HG03064 (cell line): ENCODE results near the gene ATRN.
A peak's percentile ranks its signal among the peaks of the same experiment; 100 is the strongest.

Experiments used
- ATAC-seq: cut with Tn5 transposase; IDR thresholded peaks from one replicate; pipeline ENCODE4 v1.9.1; 2021; ENCODE audit warnings: low read depth; ENCODE audit not compliant: unreplicated experiment

The ATRN gene

DNA sequence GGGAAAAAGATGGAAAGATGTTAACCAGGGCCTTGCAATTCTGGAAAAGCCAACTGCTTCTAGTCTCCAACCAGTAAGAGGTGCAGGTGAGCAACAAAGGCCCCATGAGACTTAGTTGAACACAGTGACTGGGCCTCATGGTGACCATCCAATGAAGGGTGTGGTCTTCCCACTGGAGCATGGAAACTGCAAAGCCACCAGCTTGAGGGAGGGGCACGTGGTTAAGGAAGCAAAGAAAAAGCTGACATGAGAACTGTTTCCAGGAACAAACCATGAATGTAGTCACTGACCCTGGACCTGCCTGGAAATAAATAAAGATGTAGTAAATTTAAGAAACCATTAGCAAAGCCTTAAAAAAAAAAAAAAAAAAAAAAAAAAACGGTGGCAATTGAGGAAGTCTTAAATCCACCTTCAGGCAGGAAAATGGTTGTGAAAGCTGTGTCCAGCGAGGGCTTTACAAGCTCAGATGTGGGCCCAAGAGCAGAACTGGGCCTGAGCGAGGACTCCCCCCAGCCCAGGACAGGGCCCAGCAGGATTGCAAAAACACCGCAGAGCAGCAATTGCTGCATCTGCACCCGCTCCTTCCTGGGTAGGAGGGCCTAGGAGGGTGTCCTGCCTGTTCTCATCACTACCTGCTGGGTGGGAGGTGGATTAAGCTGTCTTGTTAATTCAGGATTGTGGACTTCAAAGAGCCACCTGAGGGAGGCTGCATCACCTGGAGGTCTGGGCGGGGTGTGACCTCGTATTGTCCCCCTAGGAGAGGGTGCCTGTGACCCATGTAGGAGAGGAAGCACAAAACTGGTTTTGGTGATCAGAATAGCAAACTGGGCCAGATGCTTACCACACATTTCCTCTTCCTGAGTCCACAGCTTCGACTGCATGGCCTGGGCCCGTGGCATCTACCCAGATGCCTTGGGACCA, 182.1 kb downstream of the ATRN start:
- no peak for ATAC-seq

DNA sequence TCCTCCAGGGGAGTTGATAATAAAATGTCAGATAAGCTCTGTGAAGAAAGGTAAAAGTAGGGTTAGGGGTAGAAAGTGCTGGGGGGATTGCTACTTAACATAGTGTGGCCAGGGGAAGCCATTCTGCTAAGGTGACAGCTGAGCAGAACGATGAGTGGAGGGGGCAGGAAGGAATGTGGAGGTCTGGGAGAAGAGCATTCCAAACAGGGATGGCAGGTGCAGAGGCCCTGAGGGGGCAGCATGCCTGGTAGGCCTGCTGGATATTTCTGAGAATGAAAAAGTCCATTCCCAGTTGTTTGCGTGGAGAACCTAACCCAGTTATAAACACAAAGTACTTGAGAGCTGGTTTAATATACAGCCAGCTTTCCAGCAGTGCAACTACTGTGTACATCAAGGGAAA, 183.1 kb downstream of the ATRN start:
- ATAC-seq = no peak

DNA sequence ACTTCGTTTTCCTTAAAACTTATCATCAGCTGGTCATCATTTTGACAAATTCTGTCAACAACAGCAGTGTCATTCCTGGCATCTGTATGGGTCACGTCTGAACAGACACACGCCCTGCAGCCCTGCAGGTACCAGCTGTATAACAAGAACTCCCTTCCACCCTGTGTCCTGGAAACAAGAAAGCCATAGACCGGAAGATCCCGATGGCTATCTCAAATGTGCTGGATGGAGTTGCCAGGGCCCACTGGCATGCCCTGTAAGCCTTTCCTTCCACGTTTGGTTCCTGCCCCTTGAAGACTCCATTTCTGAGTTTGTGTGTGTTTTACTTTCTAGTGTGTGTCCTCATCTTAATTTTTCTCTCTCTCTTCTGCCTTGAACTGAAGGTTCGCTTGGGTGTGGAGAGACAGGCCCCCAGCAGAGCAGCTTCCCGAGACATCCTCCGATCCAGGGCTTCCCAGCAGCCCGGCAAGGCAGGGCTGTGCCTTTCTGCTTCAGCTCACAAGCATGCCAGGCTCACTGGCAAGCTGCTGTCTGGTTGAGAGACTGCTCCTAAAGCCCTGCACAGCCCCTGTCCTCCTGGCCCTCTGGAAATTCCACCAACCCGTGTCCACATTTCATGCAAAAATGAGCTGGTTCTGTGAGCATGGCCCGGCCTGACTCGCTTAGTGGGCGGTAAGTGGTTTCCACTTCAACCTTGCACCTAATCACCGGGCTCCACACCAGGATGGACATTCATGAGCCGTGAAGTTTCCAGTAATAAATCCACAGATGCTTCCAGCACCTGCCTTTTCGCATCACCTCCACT, 183.7 kb downstream of the ATRN start:
- no peak for ATAC-seq

DNA sequence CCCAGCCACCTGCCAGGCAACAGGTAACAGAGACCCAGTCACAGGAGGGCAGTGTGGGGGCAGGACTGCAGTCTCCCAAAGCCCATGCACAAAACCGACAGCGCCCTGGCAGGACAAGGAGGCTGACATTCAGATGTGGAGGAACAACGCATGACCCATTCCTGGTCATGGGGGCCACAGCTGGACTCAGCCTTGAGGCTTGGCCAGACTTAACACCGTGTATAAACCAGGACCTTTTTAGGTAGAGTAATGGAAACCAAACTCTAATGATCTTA, 184.2 kb downstream of the ATRN start:
- no peak for ATAC-seq

DNA sequence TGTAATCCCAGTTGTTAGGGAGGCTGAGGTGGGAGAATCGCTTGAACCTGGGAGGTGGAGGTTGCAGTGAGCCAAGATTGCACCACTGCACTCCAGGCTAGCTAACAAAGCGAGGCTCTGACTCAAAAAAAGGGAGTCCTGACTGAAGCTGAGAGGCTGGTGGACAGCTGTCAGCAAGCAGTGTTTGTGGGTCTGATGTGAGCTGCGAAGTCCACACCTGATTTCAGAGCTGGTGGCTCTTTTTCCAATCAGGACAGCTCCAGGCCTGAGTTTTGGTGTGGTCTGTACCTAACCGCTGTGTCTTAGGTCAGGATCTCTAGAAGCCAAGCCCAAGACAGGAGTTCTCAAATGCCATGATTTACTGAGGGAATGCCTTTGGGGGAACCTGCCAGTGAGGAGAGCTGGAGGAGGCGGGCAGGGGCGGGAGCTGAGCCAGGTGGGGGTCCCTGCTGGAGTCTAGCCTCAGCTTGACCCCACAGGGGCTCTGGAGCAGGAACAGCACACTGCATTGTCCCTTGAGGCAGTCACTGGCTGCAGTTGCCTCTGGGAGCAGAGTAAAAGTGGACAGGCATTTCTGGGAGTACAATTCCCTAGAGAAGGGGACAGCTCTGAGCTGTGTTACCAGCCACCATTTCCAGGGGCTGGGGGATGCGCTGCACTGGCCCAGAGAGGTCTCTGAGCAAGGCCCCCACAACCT, 187.3 kb downstream of the ATRN start:
- no peak for ATAC-seq

DNA sequence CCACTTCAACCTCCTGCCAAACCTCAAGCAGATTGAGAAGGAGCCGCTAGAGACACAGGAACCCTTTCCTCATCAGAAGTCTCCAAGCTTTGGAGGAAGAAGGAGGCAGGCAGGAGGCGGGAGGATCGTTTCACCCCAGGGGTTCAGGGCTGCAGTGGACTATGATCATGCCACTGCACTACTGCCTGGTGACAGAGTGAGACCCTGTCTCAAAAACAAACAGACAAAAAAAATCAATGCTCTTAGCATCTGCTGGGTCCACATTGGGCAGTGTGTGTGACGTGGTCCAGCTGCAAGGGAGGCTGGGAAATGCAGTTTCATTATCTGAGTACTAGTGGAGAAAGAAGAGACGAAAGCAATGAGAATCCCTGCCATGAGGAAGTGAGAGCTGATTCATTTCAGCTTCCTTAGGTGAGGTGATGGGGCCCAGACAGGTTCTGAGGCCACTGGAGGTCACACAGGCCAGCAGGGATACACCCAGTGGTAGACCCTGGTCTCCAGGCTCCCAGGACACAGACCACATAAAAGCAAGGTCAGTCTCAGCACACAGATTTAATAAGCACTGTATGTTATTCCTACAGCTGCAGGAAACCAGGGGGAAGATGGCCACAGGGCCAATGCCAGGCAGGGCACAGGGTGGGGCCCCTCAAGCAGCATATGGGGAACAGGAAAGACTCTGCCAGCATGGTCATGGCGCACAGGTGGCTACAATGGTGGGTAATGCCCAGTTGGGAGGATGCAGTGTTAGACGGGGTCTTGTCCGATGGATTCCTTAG, 188.1 kb downstream of the ATRN start:
- peak; percentile 91 for ATAC-seq

DNA sequence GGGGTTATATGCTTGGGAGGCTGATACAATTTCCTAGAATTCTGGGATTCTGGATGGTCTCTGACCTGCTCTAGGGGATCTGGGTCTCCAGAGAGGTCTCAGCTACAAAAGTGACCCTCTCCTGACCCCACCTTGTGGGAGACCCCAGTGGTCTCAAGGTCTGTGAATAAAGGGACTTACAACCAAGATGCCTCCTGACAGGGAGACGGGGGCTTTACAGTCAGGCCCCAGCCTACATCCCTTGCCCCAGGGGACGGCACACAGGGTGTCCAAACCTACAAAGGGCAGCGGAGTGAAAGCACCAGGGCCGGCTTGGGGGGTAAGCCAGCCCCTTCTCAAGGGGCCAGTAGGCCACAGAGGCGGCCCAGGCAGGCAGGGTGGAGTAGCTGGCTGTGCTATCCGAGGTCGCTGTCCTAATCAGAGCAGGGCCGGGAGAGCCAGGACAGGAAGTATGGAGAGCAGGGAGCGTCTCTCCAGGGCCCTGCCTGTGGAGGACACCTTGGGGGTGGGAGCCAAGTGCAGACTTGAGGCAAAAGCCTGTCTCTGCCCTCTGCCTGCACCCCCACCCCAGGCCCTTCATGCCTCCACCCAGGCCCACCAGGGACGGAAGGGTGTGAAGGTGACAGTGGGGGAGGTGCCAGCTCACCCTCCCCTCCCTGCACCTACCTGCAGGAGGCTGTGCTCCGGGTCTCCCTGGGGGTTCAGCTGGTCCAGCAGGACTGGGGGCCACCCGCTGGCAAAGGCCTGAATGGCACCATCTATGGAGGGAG, 188.9 kb downstream of the ATRN start:
- no peak for ATAC-seq

DNA sequence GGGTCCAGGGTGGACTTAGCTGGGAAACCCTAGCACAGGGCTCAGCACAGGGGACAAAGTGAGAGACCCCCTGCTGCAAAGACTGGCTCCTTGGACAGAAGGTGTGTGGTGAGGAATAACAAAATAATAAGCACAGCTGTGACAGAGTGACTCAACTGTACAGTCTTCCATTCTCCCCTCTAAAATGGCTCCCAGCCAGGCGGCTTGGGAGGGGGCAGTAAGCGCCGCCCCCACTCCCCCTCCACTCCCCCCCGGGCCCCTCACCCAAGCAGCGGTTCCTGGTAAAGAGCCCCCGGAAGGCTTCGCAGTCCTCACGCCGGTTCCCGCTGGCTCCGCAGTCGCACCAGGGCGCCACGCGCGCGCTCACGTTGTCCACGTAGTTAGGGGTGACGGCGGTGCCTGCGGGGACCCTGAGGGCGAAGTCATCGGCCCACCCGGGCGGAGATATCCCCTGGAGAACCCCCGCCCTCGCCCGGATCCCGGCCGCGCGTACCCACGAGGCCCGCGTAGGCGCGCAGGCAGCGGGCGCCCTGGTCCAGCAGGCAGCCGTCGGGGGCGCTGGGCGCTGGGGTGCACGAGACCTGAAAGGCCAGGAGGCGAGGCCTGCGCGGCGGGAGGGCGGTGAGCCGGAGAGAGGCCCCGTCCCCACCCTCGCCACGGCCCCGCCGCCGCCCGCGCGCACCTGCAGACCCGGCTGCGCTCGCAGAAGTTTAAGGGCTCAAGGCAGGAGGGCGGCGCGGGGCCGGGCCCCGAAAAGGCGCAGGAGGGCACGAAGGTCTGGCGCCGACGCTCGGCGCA, 189.6 kb downstream of the ATRN start:
- ATAC-seq = no peak

DNA sequence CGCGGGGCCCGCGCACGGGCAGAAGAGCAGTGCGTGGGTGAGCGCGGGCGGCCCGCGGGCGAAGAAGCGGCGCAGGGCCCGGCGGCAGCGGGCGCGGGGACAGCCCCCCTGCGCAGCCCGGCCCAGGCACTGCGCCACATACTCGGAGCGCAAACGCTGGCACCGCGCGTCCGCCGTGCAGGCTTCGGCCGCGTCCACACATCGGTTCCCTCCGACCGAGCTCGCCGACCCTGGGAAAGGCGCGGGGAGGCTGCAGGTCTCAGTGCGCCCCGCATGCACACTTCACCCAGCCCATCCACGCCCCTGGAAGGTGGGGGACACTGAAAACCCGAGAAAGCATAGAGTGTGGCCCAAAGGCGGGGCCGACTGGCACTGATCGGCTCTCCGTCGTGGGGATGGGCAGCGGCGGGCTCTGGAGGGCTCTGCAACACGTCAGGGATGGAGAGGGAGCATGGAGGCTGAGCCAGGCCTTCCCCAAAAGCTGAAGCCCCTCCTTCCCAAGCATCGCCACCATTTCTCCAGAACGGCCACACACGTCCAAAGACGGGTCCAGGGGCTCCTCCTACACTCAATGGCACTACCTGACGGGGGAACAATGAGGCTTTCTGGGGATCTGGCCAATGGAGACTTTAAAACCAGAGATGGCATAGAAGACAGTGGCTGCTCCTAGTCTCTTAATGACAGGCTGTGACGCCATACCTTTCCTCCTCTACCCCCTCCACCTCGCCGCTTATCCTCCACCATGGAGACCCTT, 190.4 kb downstream of the ATRN start:
- no peak for ATAC-seq

DNA sequence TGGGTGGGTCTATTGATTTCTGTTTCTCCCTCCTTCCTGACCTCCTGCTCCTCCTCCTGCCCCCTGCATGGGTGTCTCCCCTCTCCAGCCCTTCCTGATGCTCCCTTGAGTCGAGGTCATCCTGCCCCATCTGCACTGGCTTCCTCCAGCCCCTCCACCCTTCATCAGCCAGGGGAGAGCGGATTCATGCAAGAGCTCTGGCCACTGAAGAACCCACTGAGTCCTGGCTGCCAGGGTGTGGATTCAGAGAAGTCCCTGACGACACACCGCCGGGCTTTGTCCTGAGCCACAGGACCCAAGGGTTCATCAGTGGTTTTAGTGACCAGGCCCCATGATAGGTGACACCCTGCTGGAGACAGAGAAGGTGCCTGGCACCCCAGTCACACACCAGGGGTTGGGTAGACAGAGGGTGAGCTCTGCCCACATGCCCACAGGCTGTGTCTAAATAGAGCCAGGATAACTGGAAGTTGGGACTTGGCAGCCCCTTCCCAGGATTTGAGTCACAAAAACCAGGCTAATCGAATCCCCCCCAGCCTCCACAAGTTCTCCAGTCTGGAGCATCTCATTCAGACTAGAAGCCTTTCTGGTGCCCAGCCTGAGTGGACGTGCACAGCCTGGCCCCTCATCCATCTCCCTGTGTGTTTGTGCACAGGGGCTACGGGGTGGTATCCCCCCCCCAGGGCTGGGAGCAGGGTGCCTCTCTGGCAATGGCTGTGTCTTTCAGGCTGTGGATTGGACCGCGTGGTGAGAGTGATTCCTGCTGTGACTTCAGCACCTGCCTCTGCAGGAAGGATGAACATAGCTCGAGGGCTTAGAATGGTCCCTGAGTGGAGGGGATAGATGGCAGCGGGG, 191.2 kb downstream of the ATRN start:
- no peak for ATAC-seq

DNA sequence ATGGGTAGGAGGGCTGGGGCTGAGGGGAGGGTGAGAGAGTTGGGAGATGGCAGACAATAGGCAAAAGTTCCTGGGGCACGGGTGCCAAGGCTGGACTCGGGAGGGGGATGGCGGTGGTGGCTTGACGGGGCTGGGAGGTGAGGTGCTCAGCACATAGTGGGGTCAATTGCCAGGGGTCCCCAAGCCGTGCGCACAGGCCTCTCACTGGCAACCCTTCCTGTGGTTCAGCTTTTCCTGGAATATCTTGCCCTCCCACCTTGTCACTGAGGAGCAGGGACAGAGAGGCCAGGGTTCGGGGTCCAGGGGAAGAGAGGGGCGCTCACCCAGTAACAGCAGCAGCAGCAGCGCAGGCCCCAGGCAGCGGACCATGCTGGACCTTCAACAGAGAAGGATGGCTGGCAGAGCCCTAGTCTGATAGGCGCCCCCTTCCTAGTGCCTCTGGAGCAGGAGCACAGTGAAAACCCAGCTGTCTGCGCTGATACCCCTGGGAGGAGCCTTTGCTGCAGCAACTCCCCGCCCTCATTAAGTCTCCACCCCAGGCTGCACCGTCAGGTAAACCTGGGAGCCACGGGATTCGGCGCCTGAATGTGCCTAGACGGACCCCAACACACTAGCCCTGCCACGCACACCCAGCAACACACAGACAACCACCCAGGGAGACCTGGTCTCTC, 192.3 kb downstream of the ATRN start, which contains the start of gene GFRA4:
Gene GFRA4, minus strand, starts transcription at position 369 of the 671 bp plus-strand sequence. Its CDS starts 0 bp downstream, at position 369.
- ATAC-seq = no peak

DNA sequence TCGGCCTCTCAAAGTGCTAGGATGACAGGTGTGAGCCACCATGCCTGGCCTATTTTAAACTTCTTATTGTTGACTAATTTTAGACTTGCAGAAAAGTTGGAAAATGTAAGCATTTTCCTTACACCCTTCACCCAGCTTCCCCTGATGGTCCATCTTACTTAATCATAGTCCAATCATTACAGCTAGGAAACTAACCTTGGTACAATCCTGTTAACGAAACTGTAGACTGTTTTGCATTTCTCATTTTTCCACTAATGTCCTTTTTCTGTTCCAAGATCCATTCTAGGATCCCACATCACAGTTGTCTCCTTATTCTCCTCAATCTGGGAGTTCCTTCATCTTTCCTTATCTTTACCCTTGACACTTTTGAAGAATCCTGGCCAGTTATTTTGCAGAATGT, 193.0 kb downstream of the ATRN start:
- no peak for ATAC-seq

DNA sequence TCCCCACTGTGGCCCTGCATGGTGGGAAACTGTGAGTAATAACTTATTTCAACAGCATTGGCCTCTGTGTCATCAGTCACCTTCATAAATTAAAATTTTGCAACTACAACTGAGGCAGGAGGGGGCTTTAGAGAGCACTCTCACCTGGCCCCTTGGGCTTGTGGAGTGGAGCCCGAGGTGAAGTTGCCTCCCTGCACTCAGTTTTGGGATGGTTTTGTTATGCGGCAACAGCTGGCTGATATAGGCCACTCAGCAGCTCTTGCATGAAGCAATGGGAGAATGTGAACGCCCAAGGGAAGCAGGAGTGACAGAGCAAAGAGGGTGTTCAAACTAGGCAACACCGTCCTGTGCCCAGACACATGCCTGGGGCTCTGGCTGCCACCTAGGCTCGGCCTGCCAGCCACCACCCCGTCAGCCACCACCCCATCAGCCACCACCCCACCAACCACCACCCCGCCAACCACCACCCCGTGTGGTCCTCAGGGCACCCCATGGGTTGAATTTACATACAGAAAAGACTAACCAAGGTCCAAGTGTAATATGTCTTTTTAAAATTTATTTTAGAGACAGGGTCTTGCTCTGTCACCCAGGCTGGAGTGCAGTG, 196.7 kb downstream of the ATRN start:
- ATAC-seq = no peak

DNA sequence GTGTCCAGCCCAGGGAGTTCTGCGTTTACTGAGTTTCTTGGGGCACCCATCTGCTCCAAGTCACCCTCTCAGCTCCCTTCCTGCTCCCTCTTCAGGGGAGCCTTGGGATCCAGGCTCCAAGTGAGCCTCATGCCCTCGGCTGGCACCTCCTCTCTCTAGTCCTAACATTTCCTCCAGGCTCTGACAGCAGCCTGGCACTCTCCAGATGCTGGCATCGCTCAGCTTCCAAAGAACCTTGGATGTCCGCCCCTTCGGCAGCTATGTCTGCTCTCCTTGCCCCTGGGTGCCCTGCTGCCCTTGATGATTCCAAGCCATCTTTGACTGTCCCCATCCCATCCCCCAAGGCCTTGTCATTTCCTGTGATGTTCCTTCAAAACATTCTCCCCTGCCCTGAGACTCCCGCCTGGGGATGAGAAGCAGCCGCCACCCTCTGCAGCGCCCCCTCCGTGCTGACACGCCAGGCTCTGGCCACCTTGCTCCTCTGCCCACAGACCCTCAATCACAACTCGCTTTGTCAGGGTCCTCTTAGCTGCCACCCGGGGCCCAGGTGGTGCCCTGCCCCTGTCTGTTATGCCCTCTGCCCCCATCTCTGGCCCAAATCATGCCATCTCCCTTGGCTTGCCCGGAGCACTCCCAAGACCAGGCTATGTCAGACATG, 199.0 kb downstream of the ATRN start:
- ATAC-seq = no peak

DNA sequence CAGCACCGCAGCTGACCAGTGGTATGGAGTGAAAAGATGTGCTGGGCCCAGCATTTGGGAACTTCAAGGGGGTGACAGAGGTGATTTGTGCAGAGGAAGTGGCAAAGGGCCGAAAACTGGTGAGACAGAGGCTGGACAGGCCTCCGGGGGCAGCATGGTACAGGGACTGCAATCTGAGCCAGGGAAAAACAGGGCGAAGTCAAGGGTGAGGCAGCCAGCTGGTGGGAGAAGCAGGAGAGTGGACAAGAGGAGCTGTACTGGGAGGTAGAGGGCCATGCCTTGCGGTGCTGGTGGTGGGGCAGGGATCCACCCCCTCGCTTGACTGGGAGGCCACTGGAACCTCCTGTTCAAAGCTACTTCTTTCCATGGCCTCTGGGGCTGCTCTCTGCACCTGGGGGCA, 199.7 kb downstream of the ATRN start:
- no peak for ATAC-seq

DNA sequence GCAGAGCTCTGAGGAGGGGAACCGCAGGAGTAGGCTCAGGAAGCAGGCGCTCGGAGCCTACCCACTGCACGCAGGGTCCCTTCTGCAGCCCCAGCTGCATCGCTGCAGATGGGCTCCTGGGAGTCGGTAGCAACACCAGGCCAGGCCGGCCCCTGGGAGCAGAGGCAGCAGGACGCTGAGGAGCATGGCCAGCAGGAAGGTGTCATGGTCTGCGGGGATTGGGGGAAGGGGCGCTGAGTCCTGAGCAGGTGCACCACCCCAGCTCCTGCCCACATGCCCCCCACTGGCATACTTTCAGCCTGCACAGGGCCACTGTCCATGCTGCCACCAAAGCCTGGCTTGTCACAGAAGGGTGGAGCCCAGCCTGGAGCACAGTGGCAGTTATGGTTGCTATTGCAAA, 200.1 kb downstream of the ATRN start:
- ATAC-seq = no peak
